Measurements from ENCODE around the gene ZNF665.

- TF ChIP-seq EZH2 (IDR thresholded peaks at IDR 0.05; ENCODE audit: low read length, unreplicated experiment): no peak
- no peak for TF ChIP-seq EZH2phosphoT487 (IDR thresholded peaks at IDR 0.05; ENCODE audit: borderline replicate concordance, low read length)
- TF ChIP-seq CTCF (conservative IDR thresholded peaks at IDR 0.05; ENCODE audit: low read depth, low read length): no peak
Observed at GRCh38 chr19:53172889-53173288, 20.3 kb downstream of the ZNF665 start.
